ENCODE measurements around the gene WNT5B. TPM values are rescaled to one million over a fixed set of nuclear protein-coding genes. Genes with fewer than 3 reads are reported as not detected.
A peak's percentile ranks its signal among the peaks of the same experiment; 100 is the strongest.
"Not testable (repeated sequence)": the region's sequence is repeated elsewhere in the genome, so short reads cannot be mapped to it uniquely, and the experiment has no call there.

The WNT5B gene
- total RNA-seq, 1 experiment from 2014 or later, result 58.7 TPM

DNA sequence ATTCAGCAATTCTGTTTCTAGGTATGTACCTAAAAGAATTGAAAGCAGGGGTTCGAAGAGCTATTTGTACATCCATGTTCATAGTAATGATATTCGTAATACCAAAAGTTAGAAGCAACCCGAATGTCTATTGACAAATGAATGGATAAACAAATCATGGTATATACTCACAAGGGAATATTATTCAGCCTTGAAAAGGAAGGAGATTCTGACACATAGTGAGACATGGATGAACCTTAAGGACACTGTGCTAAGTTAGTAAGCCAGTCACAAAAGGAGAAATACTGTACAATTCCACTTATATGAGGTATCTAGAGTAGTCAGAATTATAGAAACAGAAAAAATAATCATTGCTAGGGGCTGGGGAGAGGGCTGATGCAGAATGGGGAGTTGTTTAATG is 30.3 kb upstream of the WNT5B start:
- DNase-seq (ENCODE audit: low read depth), result no peak

DNA sequence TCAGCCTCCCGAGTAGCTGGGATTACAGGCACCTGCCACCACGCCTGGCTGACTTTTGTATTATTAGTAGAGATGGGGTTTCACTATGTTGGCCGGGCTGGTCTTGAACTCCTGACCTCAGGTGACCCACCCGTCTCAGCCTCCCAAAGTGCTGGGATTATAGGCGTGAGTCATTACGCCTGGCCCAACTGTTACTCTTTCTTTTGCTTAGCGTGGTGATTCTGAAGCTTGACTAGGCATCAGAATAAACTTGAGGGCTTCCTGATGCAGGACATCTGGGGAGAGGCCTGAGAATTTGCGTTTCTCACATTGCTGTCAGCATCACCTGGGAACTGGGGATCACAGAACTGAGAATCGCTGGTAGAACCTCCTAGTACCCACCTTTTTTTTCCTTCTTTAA is 26.3 kb upstream of the WNT5B start:
- not testable (repeated sequence) for DNase-seq (ENCODE audit: low read depth)

DNA sequence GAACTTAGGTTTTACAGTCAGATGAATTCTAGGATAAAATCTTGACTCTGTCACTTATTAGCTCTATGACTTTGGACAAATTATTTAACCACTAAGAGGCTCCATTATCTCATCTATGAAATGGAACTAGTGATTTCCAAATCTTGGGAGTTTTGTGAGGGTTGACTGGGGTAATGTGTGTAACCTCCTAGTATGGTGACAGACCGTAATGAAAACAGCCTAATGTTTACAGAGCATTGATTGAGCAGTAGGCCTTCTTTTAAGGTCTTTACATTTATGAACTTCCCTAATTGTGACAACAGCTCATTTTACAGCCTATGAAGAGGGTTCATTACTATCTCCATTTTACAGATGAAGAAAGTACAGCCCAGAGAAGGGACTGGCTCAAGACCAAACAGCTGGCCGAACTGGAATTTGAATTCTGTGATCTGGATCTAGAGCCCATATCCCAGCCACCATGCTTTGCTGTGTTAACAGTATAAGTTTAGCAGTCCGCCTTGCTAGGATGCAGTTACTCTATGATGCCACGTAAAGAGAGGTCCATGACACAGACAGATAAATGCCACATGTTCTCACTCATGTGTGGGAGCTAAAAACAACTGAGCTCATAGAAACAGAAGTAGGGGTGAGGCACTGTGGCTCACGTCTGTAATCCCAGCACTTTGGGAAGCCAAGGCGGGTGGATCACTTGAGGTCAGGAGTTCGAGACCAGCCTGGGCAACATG is 25.6 kb upstream of the WNT5B start:
- DNase-seq (ENCODE audit: low read depth), result no peak

DNA sequence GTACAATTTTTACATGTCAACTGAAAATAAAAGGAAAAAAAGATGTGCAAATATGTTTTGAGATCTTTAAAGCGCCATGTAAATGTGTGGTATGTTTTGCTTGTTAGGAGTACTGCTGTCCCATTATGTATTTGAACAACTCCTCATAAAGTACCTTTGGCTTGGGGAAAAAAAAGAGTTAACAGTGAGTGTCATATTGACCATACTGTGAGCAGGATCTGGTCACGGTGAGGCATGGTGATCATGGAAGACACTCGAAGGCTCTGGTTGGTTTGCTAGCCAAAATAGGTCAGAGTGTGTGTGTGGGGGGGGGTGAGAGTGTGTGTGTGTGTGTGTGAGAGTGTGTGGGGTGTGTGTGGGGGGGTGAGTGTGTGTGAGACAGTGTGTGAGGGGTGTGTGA is 24.6 kb upstream of the WNT5B start:
- no peak for DNase-seq (ENCODE audit: low read depth)

DNA sequence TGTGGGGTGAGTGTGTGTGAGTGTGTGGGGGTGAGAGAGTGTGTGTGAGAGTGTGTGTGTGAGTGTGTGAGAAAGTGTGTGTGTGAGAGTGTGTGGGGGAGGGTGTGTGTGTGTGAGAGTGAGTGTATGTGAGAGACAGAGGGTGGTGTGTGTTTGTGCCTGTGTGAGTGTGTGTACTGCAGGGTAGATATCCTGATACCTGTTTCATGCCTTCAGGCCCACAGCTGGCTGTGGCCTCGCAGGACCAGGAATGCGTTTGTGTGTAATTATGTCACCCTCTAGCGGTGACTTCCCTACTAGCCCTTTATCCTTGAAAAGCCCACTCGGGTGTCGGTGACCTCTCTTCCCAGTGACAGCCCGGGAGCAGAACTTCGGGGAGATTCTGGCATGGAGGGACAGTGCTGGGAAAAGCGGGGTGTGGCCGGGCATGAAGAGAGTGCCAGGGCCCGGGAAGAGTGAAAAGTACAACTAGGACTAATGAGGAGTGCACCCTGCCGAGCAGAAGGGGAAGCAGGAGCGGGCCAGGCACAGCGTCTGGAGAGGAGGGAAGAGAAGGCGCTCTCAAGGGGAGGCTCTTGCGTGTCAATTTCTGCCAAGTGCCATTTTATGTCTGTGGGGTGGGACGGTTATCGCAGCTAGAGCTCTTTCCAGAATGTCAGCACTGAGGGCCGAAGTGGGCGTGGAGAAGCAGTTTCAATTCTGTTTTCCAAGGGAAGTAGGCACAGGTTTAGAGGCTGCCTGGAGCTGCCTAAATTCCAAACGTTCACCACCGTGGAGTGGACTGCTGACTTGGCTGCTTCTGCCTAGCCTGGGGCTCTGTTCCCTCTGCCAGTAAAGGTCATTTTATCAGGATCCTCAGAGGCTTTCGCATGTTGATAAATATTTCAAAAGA is 23.7 kb upstream of the WNT5B start:
- DNase-seq (ENCODE audit: low read depth), result peak; percentile 86

DNA sequence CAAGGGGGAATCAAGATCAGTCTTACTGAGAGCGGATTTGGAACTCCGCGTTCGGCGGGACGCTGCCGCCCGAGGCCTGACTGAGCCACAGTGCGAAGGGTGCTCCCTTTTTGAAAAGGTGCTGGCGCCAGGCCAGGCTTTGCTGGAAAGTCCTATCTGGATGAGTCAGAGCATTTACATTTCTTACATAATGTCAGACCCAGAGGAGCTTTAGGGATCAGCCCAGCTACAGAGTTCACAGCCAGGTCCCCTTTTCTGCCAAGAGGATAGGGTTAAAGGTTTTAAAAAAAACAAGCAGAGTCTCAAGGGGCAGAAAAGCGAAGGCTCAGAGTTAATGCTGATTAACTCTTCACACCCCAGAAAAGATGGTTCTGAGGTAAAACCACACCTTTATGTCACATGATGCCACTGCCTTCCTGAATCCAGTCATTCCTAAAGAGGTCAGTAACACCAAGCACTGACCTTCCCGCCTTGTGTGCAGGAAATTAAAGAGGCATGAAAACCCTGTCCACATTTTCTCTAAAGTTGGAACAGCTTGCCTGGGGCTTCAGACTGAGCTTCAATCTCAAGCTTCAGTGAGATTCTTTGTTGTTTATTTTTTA is 22.9 kb upstream of the WNT5B start:
- peak; percentile 95 for DNase-seq (ENCODE audit: low read depth)

DNA sequence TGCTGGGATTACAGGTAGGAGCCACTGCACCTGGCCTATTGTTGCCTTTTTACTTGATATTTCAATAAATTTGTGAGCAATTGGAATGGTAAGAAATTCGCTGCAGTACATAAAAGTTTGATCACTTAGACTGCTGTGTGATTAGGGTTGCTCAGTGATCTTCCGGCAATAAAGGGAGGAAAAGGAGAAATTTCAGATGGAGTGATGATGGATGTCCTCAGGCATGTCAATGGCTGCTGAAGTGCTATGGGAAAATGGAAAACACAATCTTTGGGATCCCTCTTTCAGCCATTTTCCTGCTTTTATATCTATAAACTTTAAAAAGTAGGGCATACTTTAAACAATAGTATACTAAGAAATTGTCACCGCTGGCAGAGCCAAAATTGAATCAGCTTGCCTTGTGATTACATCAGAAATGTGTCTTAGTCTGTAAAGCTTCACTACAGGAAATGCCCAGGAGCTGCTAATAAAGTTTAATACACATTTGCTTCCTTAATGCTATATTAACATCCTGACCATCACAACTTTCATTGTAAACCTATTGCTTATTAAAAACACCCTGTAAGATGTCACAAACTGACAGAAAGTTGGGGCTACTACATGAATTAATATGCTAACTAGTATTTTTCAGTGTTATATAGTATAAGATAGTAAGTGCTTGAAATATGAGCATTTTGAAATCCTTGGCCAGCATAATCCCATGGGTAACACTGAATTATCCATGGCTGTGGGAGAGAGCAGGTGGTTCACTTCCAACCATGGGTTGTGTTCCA is 20.9 kb upstream of the WNT5B start:
- no peak for DNase-seq (ENCODE audit: low read depth)

DNA sequence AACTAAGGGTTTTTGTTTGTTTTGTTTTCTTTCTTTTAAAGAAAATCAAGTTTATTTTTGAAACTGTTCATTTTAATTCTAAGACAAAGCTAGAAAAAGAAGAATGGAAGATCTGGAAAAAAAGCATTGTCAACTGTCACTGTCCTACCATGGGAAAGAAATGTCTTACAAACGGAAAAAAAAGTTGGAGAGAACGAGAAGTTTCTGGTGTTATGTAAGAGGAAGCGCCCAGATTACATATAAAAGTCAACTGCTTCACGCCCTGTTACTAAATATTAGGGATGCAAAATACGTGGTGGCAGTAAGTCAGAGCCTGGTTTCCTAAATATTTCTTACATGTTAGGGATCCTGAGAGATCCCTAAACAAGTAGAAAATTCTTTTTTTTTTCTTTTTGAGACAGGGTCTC is 20.3 kb upstream of the WNT5B start:
- DNase-seq (ENCODE audit: low read depth), result no peak

DNA sequence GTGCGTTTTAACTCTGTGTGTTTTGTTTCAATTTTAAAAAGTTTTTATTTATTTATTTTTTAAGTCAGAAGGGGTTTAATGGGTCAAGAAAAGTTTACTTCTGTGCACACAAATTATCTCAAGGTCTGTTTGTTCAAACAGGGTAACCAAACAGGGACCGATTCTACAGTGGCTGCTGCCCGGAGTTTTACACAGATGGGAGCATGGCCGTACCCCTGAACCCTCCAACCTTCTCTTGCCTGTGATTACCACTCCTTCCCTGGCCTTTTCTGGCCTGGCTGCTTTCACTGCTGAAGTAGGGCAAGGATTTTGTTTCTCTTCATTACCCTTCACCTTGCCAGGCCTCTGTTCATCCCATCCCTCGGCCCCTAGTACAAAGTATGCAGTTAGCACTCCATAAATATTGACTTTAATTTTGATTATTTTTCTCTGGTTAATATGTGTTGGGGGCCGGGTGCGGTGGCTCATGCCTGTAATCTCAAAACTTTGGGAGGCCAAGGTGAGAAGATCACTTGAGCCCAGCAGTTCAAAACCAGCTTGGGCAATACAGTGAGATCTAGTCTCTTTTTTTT is 18.9 kb upstream of the WNT5B start:
- DNase-seq (ENCODE audit: low read depth), result no peak

DNA sequence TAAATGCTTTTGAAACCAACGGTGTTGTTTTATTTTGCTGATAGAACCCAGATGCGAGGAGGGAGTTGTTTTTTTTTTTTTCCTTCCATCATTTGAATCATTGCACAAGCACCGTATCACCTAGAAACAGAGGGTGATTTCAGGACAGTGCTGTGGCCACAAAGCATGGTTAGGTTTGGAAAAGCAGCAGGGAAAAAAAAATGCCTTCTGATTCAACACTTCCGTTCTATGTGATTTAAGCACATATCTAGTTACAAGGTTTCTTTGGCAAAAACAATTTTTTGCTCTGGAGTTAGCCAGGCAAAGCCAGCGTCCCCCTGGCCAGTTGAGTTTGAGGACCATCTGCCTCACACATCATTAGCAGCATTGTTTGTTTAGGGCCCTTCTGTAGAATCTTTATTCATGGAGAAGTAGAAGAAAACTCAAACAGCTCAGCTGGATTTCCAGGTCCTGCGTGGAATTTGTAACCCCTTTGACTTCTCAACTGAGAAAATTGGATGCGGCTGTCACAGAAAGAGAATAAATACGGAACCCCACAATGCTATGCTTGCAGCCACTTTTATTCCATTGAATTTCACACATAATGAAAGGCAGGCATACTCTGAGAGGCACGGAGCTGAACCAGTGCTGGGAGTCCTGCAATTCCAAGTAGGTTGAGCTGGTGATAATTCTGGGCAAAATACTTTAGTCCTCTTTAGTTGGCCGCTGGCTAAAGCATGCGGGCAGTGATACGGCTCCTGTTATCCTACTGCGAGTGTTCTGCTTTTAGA is 17.0 kb upstream of the WNT5B start:
- peak; percentile 70 for DNase-seq (ENCODE audit: low read depth)

DNA sequence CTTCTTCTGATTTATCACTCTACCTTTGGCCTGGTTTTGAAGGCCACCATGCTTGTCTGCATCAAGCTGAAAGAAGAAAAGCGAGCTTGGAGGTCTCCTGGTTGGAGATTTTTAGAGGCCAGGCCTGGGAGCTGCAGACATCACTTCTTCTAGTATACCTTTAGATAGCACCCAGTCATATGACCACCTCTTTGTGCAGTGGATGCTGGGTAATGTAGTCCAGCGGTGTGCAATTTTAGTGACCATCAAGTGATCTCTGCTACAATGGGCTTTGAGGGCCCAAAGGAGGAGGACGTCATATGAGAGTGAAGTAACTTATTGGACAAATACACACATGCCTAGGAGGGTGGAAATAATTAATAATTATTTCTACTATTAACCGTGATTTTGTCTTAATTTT is 15.2 kb upstream of the WNT5B start:
- DNase-seq (ENCODE audit: low read depth), result no peak

DNA sequence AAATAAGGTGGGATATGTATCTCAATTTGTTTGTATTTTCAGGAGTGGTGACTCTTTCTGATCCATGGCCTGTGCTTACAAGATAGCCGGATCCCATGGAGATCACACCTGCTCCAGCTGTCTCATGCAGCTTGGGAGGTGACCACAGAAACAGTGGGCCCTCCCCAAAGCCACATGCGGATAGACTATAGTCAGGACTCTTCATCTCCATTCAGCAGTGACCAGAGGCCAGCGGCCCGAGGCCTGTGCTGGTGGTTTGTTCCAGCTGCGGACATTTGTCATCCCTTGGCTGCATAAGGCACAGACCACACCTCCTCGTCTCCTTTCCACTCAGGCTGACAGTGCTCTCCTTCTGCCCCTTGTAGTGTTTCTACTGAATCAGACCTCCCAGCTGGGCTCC is 14.7 kb upstream of the WNT5B start:
- DNase-seq (ENCODE audit: low read depth), result no peak

DNA sequence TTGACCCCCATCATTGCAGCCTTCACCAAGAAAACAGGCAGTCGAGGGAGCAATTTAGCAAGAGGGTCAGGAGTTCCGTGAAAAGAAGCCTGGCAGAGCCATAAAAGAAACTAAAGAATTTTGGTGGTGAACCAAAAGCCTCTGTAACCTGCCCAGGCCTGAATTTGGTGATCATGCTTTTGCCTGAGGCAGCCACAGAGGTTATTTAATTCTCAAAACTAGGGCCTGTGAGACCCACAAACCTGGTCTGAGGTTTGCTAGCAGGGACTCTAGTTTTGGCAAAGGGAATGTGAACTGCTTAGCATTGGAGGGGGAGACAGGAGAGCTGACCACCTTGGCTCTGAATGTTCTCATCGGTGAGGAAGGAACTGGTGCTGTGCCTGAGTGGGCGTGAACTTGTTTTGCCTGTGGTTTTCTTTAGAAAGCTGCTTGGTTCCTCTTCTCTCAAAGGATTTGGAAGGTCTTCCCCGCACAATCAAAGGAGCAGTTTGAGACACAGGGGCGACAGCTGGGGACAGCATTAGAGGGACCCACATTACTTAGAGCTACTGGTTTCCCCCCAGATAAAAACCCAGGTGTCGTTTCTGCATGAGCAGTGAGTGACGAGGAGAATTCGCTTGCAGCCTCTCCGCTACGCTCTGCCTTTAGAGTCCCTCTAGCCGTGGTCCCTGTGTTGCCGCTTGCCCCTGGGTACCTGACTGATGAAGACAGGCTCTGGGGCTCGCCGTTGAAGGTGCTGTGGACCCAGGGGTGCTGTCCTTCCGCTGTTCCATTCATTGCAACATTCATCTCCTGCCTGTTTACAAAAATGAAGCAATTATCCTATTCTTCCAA is 12.6 kb upstream of the WNT5B start:
- no peak for DNase-seq (ENCODE audit: low read depth)

DNA sequence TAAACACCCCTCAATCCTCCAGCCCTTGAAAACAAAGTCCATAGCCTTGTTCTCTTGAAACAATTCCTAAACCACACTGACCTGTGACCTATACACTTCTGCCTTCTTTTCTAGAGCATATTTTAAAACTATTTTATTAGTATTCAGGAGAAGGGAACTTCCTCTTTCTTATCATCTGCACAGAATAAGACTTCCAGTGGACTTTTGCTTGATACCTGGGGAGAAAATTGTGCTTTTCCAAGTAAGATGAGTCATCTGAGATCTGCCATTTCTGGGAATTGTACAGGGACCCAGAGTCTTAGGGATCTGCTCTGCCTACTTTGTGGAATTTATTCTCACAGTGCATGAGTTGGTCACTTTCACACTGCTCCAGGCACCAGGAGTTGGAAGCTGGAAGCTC is 10.5 kb upstream of the WNT5B start:
- no peak for DNase-seq (ENCODE audit: low read depth)

DNA sequence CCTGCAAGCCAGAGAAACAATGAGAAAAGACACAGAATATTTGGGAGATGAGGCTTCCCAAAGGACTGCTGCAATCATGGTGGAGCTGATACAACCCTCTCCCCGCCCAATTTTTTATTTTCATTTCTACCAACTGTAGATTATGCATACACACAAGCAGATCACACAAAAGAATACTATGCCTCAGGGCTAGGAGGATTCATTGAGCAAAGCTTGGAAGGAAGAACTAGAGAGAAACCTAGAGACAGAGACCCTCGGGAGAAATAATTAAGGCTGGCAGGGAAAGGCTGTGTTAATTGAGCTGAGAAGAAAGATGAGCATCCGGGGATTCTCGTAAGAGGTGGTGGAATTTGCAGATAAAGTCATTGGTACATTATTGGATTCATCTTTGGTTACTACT is 9.9 kb upstream of the WNT5B start:
- DNase-seq (ENCODE audit: low read depth), result no peak

DNA sequence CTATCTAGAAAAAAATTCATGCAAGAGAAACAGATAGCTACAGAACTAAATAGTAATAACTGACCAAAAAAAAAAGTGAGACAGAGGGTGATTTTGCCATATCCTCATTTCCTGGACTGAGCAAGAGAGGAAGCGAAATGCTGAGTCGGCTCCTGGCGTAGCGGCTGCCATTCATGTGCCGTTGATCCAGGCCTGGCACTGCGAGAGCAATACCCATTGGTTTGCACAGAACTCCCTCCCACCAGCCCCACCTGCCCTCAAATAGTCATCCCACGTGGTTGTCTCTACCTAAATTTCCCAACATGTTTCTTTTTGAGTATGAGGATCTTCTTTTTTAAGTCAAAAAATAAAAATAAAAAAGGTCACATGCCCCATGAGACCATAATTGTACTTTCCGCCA is 9.4 kb upstream of the WNT5B start:
- peak; percentile 43 for DNase-seq (ENCODE audit: low read depth)

DNA sequence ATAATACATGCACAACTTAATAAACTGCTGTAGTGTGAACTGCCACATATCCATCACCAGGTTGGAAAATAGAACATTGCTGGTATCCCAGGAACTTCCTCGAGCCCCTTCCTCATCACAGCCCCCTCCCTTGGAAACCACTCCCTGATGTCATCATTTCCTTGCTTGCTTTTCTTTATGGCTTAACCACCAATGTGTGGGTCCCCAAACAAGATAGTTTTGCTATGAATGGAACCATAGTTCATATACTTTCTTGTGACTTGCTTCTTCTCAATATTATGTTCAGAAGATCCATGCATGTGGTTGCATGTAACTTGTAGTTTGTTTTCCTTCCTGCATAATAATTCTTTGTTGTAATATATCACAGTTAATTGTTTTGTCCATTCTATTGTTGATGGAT is 8.9 kb upstream of the WNT5B start:
- no peak for DNase-seq (ENCODE audit: low read depth)

DNA sequence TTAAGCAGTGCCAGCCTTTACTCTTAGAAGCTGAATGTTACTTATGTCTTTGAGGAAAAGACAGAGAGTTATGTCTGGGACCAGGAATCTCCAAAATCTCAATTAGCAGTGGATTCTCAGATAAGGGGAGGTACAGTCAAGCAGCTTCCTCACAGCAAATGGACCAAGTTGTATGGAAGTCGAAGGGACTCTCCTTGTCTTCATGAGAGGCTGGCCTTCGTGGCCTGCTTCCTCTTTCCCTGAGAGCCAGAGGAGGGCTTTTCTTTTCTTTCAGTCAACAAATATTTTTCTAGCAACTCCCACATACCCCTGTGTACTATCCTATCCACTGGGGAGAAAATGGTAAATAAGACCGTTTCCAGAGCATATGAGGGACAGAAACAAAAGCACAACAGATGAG is 6.6 kb upstream of the WNT5B start:
- no peak for DNase-seq (ENCODE audit: low read depth)

DNA sequence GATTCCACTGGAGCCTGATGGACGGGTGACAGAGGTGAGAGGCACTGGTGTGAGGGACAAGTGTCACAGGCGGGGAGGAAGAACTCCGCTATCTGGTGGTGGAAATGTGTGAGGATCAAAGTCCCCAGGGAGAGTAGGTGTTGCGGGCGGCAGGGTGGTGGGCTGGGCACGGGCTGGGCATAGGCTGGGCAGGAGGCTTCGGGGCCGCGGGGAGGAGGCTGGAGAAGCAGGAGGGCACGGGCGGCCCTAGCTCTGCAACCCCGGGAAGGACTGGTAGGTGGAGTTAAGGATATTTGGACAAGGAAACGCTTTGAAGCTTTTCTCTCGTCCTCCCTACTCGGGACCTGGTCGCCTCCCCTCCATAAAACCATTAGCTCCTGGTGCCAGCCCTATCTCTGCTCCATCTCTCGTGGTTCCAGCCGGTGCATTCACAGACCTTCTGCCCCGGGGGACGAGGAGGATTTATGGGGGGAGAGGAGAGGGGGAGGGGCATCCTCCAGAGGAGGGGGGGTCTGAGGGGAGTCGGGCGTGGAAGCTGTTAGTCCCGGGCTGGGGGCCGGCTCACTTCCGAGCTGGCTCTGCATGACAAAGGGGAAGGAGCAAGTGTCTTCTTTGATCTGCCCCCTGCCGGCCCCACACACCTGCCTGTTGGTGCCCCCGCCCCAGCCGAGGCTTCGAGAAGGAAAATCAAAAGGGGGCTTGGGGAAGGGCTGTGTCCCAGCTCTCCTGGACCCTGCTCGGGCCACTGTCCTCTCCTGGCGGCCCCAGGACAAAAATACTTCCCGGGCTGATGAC is 504 bp downstream of the WNT5B start:
- DNase-seq (ENCODE audit: low read depth), result no peak

Data from Daoy (cell line).